RWPE1 (cell line): ENCODE measurements around the gene DNAJC17.

Experiments
- CTCF ChIA-PET: fragments of 350-600 bp; sonication (Branson Sonifier 250); formaldehyde crosslinking; extraction: SDS; loops from one replicate; lab custom pipeline; 2021; lab: Yijun Ruan, JAX
- POLR2A ChIA-PET: fragments of 400-600 bp; formaldehyde crosslinking; extraction: SDS; loops from one replicate; lab custom pipeline; 2020; ENCODE audit warnings: antibody characterized with exemption; ENCODE audit not compliant: low non-redundant PET; lab: Yijun Ruan, JAX
- DNase-seq: peaks from one replicate; pipeline ENCODE4 v3.0.0; 2012; ENCODE audit warnings: low spot score
- H3K27ac ChIP-seq: fragments of 450-650 bp; 2 replicates; pipeline ENCODE4 v1.5.1; 2017
- TF ChIP-seq, protein P1 (sequence below): fragments of 450-650 bp; conservative IDR thresholded peaks from 2 replicates; pipeline ENCODE4 v1.5.1; 2017; ENCODE audit warnings: low read depth, mild to moderate bottlenecking

The DNAJC17 gene

DNA sequence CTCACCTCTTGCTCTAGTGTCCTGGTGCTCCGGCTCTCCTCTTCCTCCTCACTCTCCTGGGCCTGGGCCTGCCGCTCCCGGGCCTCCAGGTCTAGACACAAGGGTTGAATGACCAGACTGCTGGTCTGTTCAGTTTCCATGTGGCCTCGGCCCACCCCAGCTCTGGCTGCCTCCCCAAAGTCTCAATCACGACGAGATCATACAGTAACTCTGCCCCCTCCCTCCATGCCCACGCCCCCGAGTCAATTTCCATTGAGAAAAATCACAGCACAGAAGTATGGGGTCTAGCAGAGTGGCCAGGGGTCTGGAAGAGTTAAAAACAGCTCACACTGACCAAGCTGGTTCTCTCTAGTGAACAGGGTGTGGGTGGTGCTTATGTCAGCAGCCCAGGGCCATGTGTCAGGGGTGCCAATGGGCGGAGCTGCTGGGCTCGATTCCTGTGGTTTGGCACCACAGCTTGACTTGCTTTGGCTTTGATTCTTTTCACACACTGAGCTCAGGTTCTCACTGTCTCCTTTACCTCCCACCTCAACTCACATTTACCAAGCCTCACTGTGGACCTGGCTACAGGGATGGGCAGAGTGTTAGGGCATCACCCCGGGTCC is 30.6 kb downstream of the DNAJC17 start:
- TF ChIP-seq, protein P1, sequence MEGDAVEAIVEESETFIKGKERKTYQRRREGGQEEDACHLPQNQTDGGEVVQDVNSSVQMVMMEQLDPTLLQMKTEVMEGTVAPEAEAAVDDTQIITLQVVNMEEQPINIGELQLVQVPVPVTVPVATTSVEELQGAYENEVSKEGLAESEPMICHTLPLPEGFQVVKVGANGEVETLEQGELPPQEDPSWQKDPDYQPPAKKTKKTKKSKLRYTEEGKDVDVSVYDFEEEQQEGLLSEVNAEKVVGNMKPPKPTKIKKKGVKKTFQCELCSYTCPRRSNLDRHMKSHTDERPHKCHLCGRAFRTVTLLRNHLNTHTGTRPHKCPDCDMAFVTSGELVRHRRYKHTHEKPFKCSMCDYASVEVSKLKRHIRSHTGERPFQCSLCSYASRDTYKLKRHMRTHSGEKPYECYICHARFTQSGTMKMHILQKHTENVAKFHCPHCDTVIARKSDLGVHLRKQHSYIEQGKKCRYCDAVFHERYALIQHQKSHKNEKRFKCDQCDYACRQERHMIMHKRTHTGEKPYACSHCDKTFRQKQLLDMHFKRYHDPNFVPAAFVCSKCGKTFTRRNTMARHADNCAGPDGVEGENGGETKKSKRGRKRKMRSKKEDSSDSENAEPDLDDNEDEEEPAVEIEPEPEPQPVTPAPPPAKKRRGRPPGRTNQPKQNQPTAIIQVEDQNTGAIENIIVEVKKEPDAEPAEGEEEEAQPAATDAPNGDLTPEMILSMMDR, result no peak
- peak overlapping the region; percentile 77 for H3K27ac ChIP-seq
- ChIA-PET CTCF (interaction anchor here (0.8 to 1.3 kb wide), 3 partner anchors 11 to 117 kb away, joined by 4 to 9 read pairs (median 8); partner anchors contain the start of gene VPS18), POLR2A (interaction anchor here (0.6 kb wide), 1 partner anchor 13 kb away, joined by 3 read pairs; no protein-coding TSS in a partner anchor)
- DNase-seq, result peak; percentile 88

DNA sequence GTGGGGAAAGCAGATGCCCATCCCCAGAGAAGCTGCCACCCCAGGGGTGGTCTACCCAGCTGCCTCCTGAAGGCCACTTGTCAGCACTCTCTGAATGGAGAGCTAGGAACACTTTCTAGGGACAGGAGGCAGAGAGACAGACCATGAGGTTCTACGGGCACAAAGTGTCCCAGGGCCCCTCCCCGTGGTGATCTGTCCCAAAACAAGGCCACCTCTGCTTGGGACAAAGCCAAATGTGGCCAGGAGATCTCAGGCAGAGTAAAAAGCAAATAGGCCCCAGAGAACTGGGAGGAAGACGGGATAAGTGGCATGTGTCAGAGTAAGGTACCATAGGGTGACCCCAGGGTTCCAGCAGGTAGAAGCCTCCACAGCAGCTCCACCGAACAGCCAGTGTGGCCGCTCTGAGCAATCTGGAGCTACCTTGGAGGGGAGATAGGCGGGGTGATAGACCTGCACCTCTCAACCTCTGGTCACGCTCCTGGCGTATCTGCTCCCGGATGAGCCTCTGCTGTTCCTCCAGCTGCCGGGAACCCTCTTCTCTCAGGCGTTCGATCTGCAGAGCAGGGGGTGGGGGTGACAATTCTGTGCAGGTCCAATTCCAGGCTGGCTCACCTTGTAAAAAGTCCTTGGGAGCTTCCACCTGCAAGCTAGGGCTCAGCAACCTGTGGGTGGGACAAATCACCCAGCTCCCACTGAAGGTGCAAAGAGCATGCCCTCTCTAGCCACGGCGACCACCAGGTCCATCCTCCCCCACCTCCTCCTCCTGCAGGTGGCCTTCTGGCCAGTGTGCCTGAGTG is 31.3 kb downstream of the DNAJC17 start:
- peak overlapping the region; percentile 77 for H3K27ac ChIP-seq
- CTCF ChIA-PET, result interaction anchor here (1.2 kb wide), 1 partner anchor 11 kb away, joined by 4 read pairs; no protein-coding TSS in a partner anchor
- TF ChIP-seq, protein P1, result no peak
- POLR2A ChIA-PET, result no interaction called here
- no peak for DNase-seq

DNA sequence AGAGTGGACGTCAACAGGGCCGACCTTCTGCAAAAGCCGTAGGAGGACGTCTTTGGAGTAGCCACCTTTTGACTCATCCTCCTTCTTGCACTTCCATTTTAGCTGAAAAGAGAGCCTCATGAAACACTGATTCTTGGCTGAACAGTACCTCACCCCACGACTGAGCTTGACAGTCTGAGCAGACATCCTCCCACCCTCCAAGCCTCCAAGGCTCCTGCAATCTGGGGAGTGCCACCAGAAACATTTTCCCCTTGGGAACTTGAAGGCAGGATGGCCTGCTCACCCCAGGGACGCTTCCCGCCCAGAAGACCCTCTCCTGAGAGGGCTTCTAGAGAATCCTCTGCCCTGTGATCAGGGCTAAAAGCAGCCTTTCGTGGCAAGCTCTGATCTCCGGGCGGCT is 32.3 kb downstream of the DNAJC17 start:
- POLR2A ChIA-PET, result no interaction called here
- TF ChIP-seq, protein P1, result no peak
- no peak for DNase-seq
- H3K27ac ChIP-seq, result peak overlapping the region; percentile 77
- CTCF ChIA-PET, result no interaction called here

DNA sequence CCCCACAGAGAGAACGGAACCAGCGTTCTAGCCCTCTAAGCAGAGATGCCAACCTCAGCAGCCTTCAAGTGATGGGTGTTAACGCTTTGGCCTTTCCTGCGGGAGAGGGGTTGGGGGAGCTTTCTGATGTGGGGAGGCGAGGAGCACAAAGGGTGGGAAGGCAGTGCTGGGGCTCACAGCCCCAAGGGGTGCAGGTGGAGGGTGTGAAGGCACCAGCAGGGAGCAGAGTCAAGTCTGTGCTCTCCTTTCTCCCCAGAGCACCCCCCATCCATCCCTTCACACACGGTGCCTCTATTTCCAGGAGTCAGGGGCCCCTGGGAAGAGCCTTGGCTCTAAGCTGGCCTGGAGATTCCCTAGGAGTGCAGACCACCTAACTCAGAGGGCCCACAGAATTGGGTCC is 33.4 kb downstream of the DNAJC17 start:
- H3K27ac ChIP-seq, result peak overlapping the region; percentile 99
- ChIA-PET POLR2A (no interaction called here), CTCF (interaction anchor here (1.0 kb wide), 1 partner anchor 27 kb away, joined by 4 read pairs; no protein-coding TSS in a partner anchor)
- TF ChIP-seq, protein P1, result no peak
- DNase-seq, result no peak

GRCh38 chr15:40773496-40773895 is 33.8 kb downstream of the DNAJC17 start:
- TF ChIP-seq, protein P1, result no peak
- ChIA-PET POLR2A (no interaction called here), CTCF (interaction anchor here (1.0 kb wide), 1 partner anchor 26 kb away, joined by 4 read pairs; no protein-coding TSS in a partner anchor)
- DNase-seq, result no peak
- H3K27ac ChIP-seq, result peak overlapping the region; percentile 99

DNA sequence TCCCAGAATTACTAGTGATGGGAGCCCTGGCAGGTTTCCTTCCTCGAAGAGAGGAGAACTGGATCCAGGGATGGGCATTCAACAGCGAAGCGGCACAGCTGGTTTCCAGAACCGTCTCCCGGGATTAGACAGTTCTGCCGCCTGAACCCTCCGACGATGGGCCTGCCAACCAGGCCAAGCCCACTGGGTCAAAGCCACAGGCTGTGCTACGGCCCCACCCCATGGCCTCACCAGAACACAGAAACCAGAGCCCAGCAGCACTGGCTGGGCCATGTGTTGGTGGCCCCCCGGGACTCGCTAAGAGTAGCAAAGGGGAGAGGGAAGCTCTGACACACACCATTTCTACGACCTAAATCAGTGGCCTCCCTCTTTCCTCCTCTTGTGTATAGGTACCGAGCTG is 35.3 kb downstream of the DNAJC17 start:
- POLR2A ChIA-PET, result no interaction called here
- TF ChIP-seq, protein P1, result no peak
- peak overlapping the region; percentile 99 for H3K27ac ChIP-seq
- DNase-seq, result no peak
- CTCF ChIA-PET, result interaction anchor here (0.5 to 3.1 kb wide), 2 partner anchors 25 to 144 kb away, joined by 3 to 18 read pairs; no protein-coding TSS in a partner anchor
